Lung (tissue), 12 donors: ENCODE data around the gene TRIM68. TPM values are rescaled to one million over a fixed set of nuclear protein-coding genes. Genes with fewer than 3 reads are reported as not detected.

ENCODE experiments used
- ATAC-seq: fragments of 200-7000 bp; cut with Tn5 transposase; one replicate; pipeline ENCODE4 v1.9.1; 2020; ENCODE audit warnings: moderate number of reproducible peaks; ENCODE audit not compliant: insufficient read depth, low FRiP score
- DNase-seq, 3 donors: peaks; one replicate each; pipeline ENCODE4 v3.0.0-alpha.2; 2013 to 2017
- H3K27ac ChIP-seq, 2 donors: one replicate each; pipeline ENCODE4 v1.5.1; 2013; ENCODE audit warnings: mild to moderate bottlenecking in 2 of 2, moderate library complexity in 2 of 2, control low read depth in 1 of 2, inconsistent platforms in 1 of 2, low read depth in 1 of 2, low read length in 1 of 2
- H3K27me3 ChIP-seq, 3 donors: one replicate each; pipeline ENCODE4 v1.5.1; 2013; ENCODE audit warnings: low read length in 2 of 3; ENCODE audit not compliant: control insufficient read depth in 3 of 3, insufficient read depth in 3 of 3
- H3K36me3 ChIP-seq, 4 donors: one replicate each; pipeline ENCODE4 v1.5.1; 2013; ENCODE audit warnings: low read length in 4 of 4, mild to moderate bottlenecking in 1 of 4, moderate library complexity in 1 of 4; ENCODE audit not compliant: control insufficient read depth in 4 of 4, insufficient read depth in 4 of 4
- H3K4me1 ChIP-seq, 5 donors: one replicate each; pipeline ENCODE4 v1.5.1; 2013; ENCODE audit warnings: low read length in 5 of 5, mild to moderate bottlenecking in 2 of 5, moderate library complexity in 1 of 5; ENCODE audit not compliant: control insufficient read depth in 5 of 5, insufficient read depth in 5 of 5
- H3K4me3 ChIP-seq: one replicate; pipeline ENCODE4 v1.5.1; 2013; ENCODE audit warnings: mild to moderate bottlenecking, control low read depth, moderate library complexity
- H3K9ac ChIP-seq, 2 donors: one replicate each; pipeline ENCODE4 v1.5.1; 2013; ENCODE audit warnings: low read length in 2 of 2, control low read depth in 1 of 2; ENCODE audit not compliant: insufficient read depth in 1 of 2
- H3K9me3 ChIP-seq, 4 donors: one replicate each; pipeline ENCODE4 v1.5.1; 2013; ENCODE audit warnings: low read length in 3 of 4, mild to moderate bottlenecking in 1 of 4, moderate library complexity in 1 of 4; ENCODE audit not compliant: control insufficient read depth in 4 of 4, insufficient read depth in 3 of 4
- CTCF ChIP-seq: IDR thresholded peaks from 2 replicates; pipeline ENCODE4 v1.5.1; 2012; ENCODE audit warnings: mild to moderate bottlenecking; ENCODE audit errors: control extremely low read depth, extremely low read depth
- WGBS, 2 donors: extraction: QIAGEN DNeasy Blood & Tissue Kit; methylation state at CpG; one replicate each; pipeline ENCODE4 v1.1.7; 2013; 5-methylcytosine and 5-hydroxymethylcytosine counted together
- polyA plus RNA-seq, 2 donors: library from polyadenylated mRNA; stranded (reverse); fragments of 200-250 nt; gene quantifications; one replicate each; pipeline ENCODE4 v1.2.1, GENCODE V29; 2013
- total RNA-seq, 2 donors: library from RNA; depleted of rRNA in 1 of 2; stranded (reverse); fragments of >200 nt in 1 of 2; gene quantifications; one replicate each; pipeline ENCODE4 v1.2.1, GENCODE V29; 2014 to 2021
- donor health status: control.
- donor health status: control.
- donor health status: Bipolar disorder and iron deficiency.
- donor health status: healthy.
- donor health status: DM: yes; HTN: yes; CAD: no.

Gene TRIM68
- total and polyA plus RNA-seq, 4 donors: 5.6 to 18.6 (median 11.3) TPM

GRCh38 chr11:4642043-4642442, 34.0 kb upstream of the TRIM68 start:
- 72 to 80% methylated on average over 7 of the region's 7 CpGs for WGBS, 2 donors
- ATAC-seq: no peak
- TF ChIP-seq CTCF: no peak

GRCh38 chr11:4641501-4641900, 33.5 kb upstream of the TRIM68 start:
- TF ChIP-seq CTCF: no peak
- H3K27ac ChIP-seq: no peak overlapping the region
- no peaks in the 10 kb centered on the region for H3K36me3 ChIP-seq
- peaks cover 0 to 2% (median 0%) of the 10 kb centered on the region in 3 donors for H3K27me3 ChIP-seq
- no peak overlapping the region for H3K9ac ChIP-seq
- WGBS, 2 donors: 86 to 91% methylated on average over 7 of the region's 7 CpGs
- ATAC-seq (no peak), DNase-seq (no peak)
- peaks cover 0 to 13% (median 0%) of the 10 kb centered on the region in 5 donors for H3K4me1 ChIP-seq
- H3K4me3 ChIP-seq: no peak overlapping the region
- H3K9me3 ChIP-seq: no peaks in the 10 kb centered on the region

More at GRCh38 chr11:4642043-4642442, 34.0 kb upstream of the TRIM68 start:
- DNase-seq: no peak
- no peak overlapping the region for H3K27ac ChIP-seq
- no peaks in the 10 kb centered on the region for H3K36me3 ChIP-seq
- no peak overlapping the region for H3K9ac ChIP-seq
- peaks cover 0 to 2% (median 0%) of the 10 kb centered on the region in 3 donors for H3K27me3 ChIP-seq
- peaks cover 0 to 14% (median 0%) of the 10 kb centered on the region in 5 donors for H3K4me1 ChIP-seq
- H3K9me3 ChIP-seq: no peaks in the 10 kb centered on the region
- no peak overlapping the region for H3K4me3 ChIP-seq

- ATAC-seq (no peak), DNase-seq (no peak)
- H3K4me3 ChIP-seq: no peak overlapping the region
- no peak overlapping the region for H3K27ac ChIP-seq
- no peak overlapping the region for H3K9ac ChIP-seq
- H3K9me3 ChIP-seq: no peaks in the 10 kb centered on the region
- no peak for TF ChIP-seq CTCF
- no peaks in the 10 kb centered on the region for H3K4me1 ChIP-seq
- H3K36me3 ChIP-seq: no peaks in the 10 kb centered on the region
- WGBS, 2 donors: 89 to 92% methylated on average over 6 of the region's 6 CpGs
- H3K27me3 ChIP-seq: peaks cover 0 to 11% (median 0%) of the 10 kb centered on the region in 3 donors
Measured at GRCh38 chr11:4639931-4640330, 31.9 kb upstream of the TRIM68 start.

- Histone ChIP-seq H3K27me3 (peaks cover 0 to 11% (median 0%) of the 10 kb centered on the region in 3 donors), H3K36me3 (no peaks in the 10 kb centered on the region), H3K27ac (no peak overlapping the region), H3K9me3 (no peaks in the 10 kb centered on the region), H3K4me1 (no peaks in the 10 kb centered on the region), H3K9ac (no peak overlapping the region), H3K4me3 (no peak overlapping the region)
- DNase-seq: no peak
- ATAC-seq: no peak
- no peak for TF ChIP-seq CTCF
- 83 to 91% methylated on average over 3 of the region's 3 CpGs for WGBS, 2 donors
Measured at GRCh38 chr11:4637662-4638047, 29.6 kb upstream of the TRIM68 start.
